Activated effector memory CD4-positive, alpha-beta T cell treated with anti-CD3 and anti-CD28 coated beads, Interleukin-2, amount 50 U/mL, for 16 hours (primary cell): Measurements from ENCODE around the gene MYH13.
"Not testable (repeated sequence)": the region's sequence is repeated elsewhere in the genome, so short reads cannot be mapped to it uniquely, and the experiment has no call there.

Source experiments
- DNase-seq: peaks from one replicate; pipeline ENCODE4 v3.0.0-alpha.2; 2020

The MYH13 gene

GRCh38 chr17:10295728-10296343, 77.0 kb downstream of the MYH13 start:
- DNase-seq = no peak

- no peak for DNase-seq
These were observed 78.6 kb downstream of the MYH13 start for GRCh38 chr17:10294180-10294579.

GRCh38 chr17:10292057-10292937, 80.5 kb downstream of the MYH13 start:
- DNase-seq = no peak

GRCh38 chr17:10291576-10291975, 81.2 kb downstream of the MYH13 start:
- DNase-seq = not testable (repeated sequence)

GRCh38 chr17:10290041-10290440, 82.8 kb downstream of the MYH13 start:
- no peak for DNase-seq

GRCh38 chr17:10286324-10286723, 86.5 kb downstream of the MYH13 start:
- DNase-seq = no peak

- no peak for DNase-seq
These were observed 86.9 kb downstream of the MYH13 start for GRCh38 chr17:10285896-10286295.

- no peak for DNase-seq
These were observed 92.7 kb downstream of the MYH13 start for GRCh38 chr17:10280068-10280467.

- no peak for DNase-seq
These were observed 94.6 kb downstream of the MYH13 start for GRCh38 chr17:10278218-10278617.

GRCh38 chr17:10276436-10276835, 96.4 kb downstream of the MYH13 start:
- DNase-seq = no peak

- no peak for DNase-seq
These were observed 97.4 kb downstream of the MYH13 start for GRCh38 chr17:10275418-10275817.

GRCh38 chr17:10271106-10271562, 101.7 kb downstream of the MYH13 start:
- DNase-seq = no peak

GRCh38 chr17:10270258-10270657, 102.5 kb downstream of the MYH13 start:
- no peak for DNase-seq

- no peak for DNase-seq
These were observed 104.8 kb downstream of the MYH13 start for GRCh38 chr17:10268005-10268404.

- no peak for DNase-seq
These were observed 106.4 kb downstream of the MYH13 start for GRCh38 chr17:10266296-10266876.

- no peak for DNase-seq
These were observed 107.6 kb downstream of the MYH13 start for GRCh38 chr17:10265100-10265810.

- DNase-seq = no peak
These were observed 108.8 kb downstream of the MYH13 start for GRCh38 chr17:10264051-10264450.

- no peak for DNase-seq
These were observed 110.4 kb downstream of the MYH13 start for GRCh38 chr17:10262451-10262850.

- no peak for DNase-seq
These were observed 111.7 kb downstream of the MYH13 start for GRCh38 chr17:10261098-10261497.

GRCh38 chr17:10251212-10251948, 121.4 kb downstream of the MYH13 start:
- no peak for DNase-seq
